ENCODE results near the gene GRB2. TPM values are rescaled to one million over a fixed set of nuclear protein-coding genes. Genes with fewer than 3 reads are reported as not detected.
A peak's percentile ranks its signal among the peaks of the same experiment; 100 is the strongest.

Gene GRB2
- total RNA-seq, 1 donor from 2014 or later = 121 TPM

- H3K4me3 ChIP-seq (ENCODE audit: low read depth, low read length) = peak overlapping the region; percentile 91
- no peaks in the 10 kb centered on the region for H3K27me3 ChIP-seq (ENCODE audit: control insufficient read depth, insufficient read depth, low read length)
- DNase-seq (ENCODE audit: low read depth) = peak; percentile 37
- peak; percentile 66 for TF ChIP-seq CTCF (IDR thresholded peaks at IDR 0.05; ENCODE audit: insufficient read depth, low read length, poor library complexity, severe bottlenecking)
- H3K36me3 ChIP-seq (ENCODE audit: control insufficient read depth, insufficient read depth, low read length) = no peaks in the 10 kb centered on the region
These were observed 135.1 kb downstream of the GRB2 start for GRCh38 chr17:75270218-75270965.

GRCh38 chr17:75269844-75270217 lies 135.6 kb downstream of the GRB2 start:
- TF ChIP-seq CTCF (IDR thresholded peaks at IDR 0.05; ENCODE audit: insufficient read depth, low read length, poor library complexity, severe bottlenecking) = no peak
- Histone ChIP-seq H3K27me3 (ENCODE audit: control insufficient read depth, insufficient read depth, low read length) (no peaks in the 10 kb centered on the region), H3K36me3 (ENCODE audit: control insufficient read depth, insufficient read depth, low read length) (no peaks in the 10 kb centered on the region), H3K4me3 (ENCODE audit: low read depth, low read length) (peak overlapping the region; percentile 91)
- DNase-seq (ENCODE audit: low read depth) = no peak

Other genes starting within 250 kb of the GRB2 start
- 61.9 and 76.0 TPM in 2 replicates for gene SUMO2, start 222.7 kb downstream of the GRB2 start, total RNA-seq
- 33.1 and 37.2 TPM in 2 replicates for gene NUP85, start 200.0 kb downstream of the GRB2 start, total RNA-seq
- 24.8 and 34.8 TPM in 2 replicates for gene GGA3, start 144.1 kb downstream of the GRB2 start, total RNA-seq
- gene MRPS7, start 143.8 kb downstream of the GRB2 start, total RNA-seq = 57.8 and 69.4 TPM in 2 replicates
- gene MIF4GD, start 134.4 kb downstream of the GRB2 start, total RNA-seq = 26.7 and 36.1 TPM in 2 replicates
- gene SLC25A19, start 116.2 kb downstream of the GRB2 start, total RNA-seq = 6.0 and 7.1 TPM in 2 replicates
- 72.7 and 86.4 TPM in 2 replicates for gene TMEM94, start 51.0 kb upstream of the GRB2 start, total RNA-seq
- gene CASKIN2, start 109.9 kb upstream of the GRB2 start, total RNA-seq = 14.7 and 18.3 TPM in 2 replicates
- gene TSEN54, start 110.8 kb upstream of the GRB2 start, total RNA-seq = 22.5 and 23.5 TPM in 2 replicates
- gene LLGL2, start 120.0 kb upstream of the GRB2 start, total RNA-seq = 50.6 and 61.8 TPM in 2 replicates
- gene MYO15B, start 182.1 kb upstream of the GRB2 start, total RNA-seq = 4.3 and 5.9 TPM in 2 replicates
- 0.89 and 1.7 TPM in 2 replicates for gene SMIM5, start 227.8 kb upstream of the GRB2 start, total RNA-seq

All from kidney epithelial cell (primary cell).